ENCODE measurements around the gene VAPA.

The VAPA gene

GRCh38 chr18:9973470-9973869 lies 59.7 kb downstream of the VAPA start:
- Histone ChIP-seq H3K4me3 (ENCODE audit: low read length in 2 of 2) (no peak overlapping the region), H3K27ac (ENCODE audit: low read length) (no peak overlapping the region), H3K36me3 (ENCODE audit: control insufficient read depth in 2 of 2, insufficient read depth in 2 of 2, low read length in 2 of 2) (no peaks in the 10 kb centered on the region), H3K9ac (ENCODE audit: low read length in 2 of 2) (no peak overlapping the region), H3K9me3 (ENCODE audit: control insufficient read depth in 2 of 2, low read length in 2 of 2) (peaks cover 0 to 3% of the 10 kb centered on the region in 2 donors), H3K4me1 (ENCODE audit: control insufficient read depth, insufficient read depth, low read length) (peaks cover 4% of the 10 kb centered on the region), H3K27me3 (ENCODE audit: control insufficient read depth in 1 of 2, insufficient read depth in 2 of 2, low read length in 2 of 2) (no peaks in the 10 kb centered on the region)

DNA sequence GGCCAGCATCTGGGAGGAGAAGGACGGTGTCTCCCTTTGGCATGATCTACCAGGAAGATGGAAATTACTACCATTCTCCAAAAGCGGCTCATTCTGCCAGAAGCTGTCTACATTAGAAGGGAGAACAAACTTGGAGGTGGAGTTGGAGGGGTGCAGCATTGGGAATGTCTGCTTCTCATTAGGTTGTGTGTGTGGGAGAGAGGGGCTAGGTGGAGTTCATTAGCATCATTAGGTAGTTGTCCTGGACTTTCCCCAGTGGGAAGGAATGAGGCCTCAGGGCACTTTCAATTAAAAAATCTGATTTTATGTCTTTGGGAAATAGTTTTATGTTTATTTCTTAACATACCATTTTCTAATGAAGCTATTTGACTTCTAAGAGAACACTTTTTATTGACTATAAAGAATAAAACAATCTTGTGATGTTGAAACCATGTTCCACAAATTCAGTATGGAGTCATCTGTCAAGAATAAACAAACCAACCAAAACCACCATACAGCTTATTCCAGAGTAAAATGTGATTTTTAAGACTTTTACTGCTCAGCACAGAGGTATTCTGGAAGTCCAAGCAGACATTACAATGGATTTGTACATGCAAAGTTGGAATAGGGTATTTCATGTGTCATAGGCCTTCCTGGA lies 60.6 kb downstream of the VAPA start:
- Histone ChIP-seq H3K9me3 (ENCODE audit: control insufficient read depth in 2 of 2, low read length in 2 of 2) (peaks cover 0 to 3% of the 10 kb centered on the region in 2 donors), H3K36me3 (ENCODE audit: control insufficient read depth in 2 of 2, insufficient read depth in 2 of 2, low read length in 2 of 2) (no peaks in the 10 kb centered on the region), H3K9ac (ENCODE audit: low read length in 2 of 2) (no peak overlapping the region)

DNA sequence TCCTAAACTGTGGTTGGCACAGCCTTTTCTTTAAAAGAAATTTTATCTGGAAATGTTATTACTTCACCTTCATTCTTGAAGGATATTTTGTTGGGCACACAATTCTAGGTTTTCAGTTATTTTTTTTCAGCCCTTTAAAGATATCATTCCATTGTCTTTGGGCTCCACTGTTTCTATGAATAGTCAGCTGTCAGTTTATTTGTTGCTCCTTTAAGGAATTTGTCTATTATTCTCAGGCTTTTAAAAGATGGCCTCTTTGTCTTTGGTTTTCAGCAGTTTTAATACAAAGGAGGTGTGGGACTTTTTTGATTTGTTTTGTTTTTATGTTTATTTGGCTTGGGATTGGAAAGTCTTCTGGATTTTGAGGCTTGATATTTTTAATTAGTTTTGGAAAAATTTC lies 61.8 kb downstream of the VAPA start:
- Histone ChIP-seq H3K27me3 (ENCODE audit: control insufficient read depth in 1 of 2, insufficient read depth in 2 of 2, low read length in 2 of 2) (no peaks in the 10 kb centered on the region), H3K4me3 (ENCODE audit: low read length in 2 of 2) (no peak overlapping the region), H3K27ac (ENCODE audit: low read length) (no peak overlapping the region), H3K9ac (ENCODE audit: low read length in 2 of 2) (no peak overlapping the region), H3K9me3 (ENCODE audit: control insufficient read depth in 2 of 2, low read length in 2 of 2) (peaks cover 0 to 3% of the 10 kb centered on the region in 2 donors), H3K36me3 (ENCODE audit: control insufficient read depth in 2 of 2, insufficient read depth in 2 of 2, low read length in 2 of 2) (no peaks in the 10 kb centered on the region), H3K4me1 (ENCODE audit: control insufficient read depth, insufficient read depth, low read length) (peaks cover 3% of the 10 kb centered on the region)

More for the DNA sequence above, 60.6 kb downstream of the VAPA start:
- peaks cover 3% of the 10 kb centered on the region for H3K4me1 ChIP-seq (ENCODE audit: control insufficient read depth, insufficient read depth, low read length)
- H3K27ac ChIP-seq (ENCODE audit: low read length): no peak overlapping the region
- no peak overlapping the region for H3K4me3 ChIP-seq (ENCODE audit: low read length in 2 of 2)
- no peaks in the 10 kb centered on the region for H3K27me3 ChIP-seq (ENCODE audit: control insufficient read depth in 1 of 2, insufficient read depth in 2 of 2, low read length in 2 of 2)

DNA sequence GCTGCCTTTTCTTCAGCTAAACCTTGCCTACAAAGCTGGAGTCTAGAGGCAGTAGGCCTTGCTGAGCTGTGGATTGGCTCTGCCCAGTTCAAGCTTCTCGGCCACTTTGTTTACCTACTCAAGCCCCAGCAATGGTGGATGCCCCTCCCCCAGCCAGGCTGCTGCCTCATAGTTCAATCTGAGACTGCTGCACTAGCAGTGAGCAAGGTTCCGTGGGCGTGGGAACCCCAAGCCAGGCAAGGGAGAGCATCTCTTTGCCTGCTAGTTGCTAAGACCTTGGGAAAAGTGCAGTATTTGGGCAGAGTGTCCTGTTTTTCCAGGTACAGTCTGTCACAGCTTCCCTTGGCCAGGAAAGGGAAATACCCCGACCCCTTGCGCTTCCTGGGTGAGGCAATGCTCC lies 68.9 kb downstream of the VAPA start:
- Histone ChIP-seq H3K9me3 (ENCODE audit: control insufficient read depth in 2 of 2, low read length in 2 of 2) (no peaks in the 10 kb centered on the region), H3K36me3 (ENCODE audit: control insufficient read depth in 2 of 2, insufficient read depth in 2 of 2, low read length in 2 of 2) (no peaks in the 10 kb centered on the region), H3K9ac (ENCODE audit: low read length in 2 of 2) (no peak overlapping the region), H3K4me3 (ENCODE audit: low read length in 2 of 2) (no peak overlapping the region), H3K27me3 (ENCODE audit: control insufficient read depth in 1 of 2, insufficient read depth in 2 of 2, low read length in 2 of 2) (no peaks in the 10 kb centered on the region), H3K27ac (ENCODE audit: low read length) (no peak overlapping the region), H3K4me1 (ENCODE audit: control insufficient read depth, insufficient read depth, low read length) (peaks cover 5% of the 10 kb centered on the region)

DNA sequence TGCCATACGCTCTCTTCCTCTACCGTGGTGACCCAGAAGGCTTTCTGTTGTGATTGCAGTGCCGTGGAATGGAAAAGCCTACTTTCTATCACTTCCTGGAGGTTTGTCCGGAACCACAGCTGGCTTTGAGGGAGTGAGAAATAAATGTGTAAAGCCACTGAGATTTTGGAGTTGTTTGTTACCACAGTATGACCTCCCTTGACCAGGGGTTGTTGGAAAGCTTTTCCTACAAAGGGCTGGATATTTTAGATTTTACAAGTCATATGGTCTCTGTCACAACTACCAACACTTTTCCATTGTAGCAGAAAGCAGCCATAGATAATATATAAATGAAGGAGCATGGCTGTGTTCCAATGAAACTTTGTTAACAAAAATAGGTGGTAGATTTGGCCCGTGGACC lies 70.3 kb downstream of the VAPA start:
- Histone ChIP-seq H3K36me3 (ENCODE audit: control insufficient read depth in 2 of 2, insufficient read depth in 2 of 2, low read length in 2 of 2) (no peaks in the 10 kb centered on the region), H3K4me3 (ENCODE audit: low read length in 2 of 2) (no peak overlapping the region), H3K9me3 (ENCODE audit: control insufficient read depth in 2 of 2, low read length in 2 of 2) (no peaks in the 10 kb centered on the region), H3K9ac (ENCODE audit: low read length in 2 of 2) (no peak overlapping the region), H3K27ac (ENCODE audit: low read length) (no peak overlapping the region), H3K4me1 (ENCODE audit: control insufficient read depth, insufficient read depth, low read length) (peaks cover 11% of the 10 kb centered on the region), H3K27me3 (ENCODE audit: control insufficient read depth in 1 of 2, insufficient read depth in 2 of 2, low read length in 2 of 2) (no peaks in the 10 kb centered on the region)

DNA sequence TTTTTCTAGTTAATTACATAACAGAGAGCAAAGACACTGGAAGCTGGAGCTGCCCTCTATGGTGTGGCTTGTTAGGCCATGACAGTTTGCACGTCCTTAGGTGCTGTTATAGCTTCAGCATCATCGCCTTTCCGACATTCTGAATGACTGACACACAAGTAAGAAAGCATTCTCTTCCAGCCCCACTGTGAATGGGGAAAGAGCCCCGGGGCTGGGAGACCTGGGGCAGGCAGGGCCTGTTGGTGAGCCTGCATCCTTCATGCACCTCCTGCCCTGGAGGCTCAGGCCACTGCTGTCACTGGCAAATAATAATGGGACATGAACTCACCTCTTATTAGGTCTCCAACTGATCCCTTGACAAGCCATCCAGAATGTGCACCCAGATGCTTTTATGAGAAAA lies 71.8 kb downstream of the VAPA start:
- H3K36me3 ChIP-seq (ENCODE audit: control insufficient read depth in 2 of 2, insufficient read depth in 2 of 2, low read length in 2 of 2): no peaks in the 10 kb centered on the region
- no peak overlapping the region for H3K27ac ChIP-seq (ENCODE audit: low read length)
- no peaks in the 10 kb centered on the region for H3K27me3 ChIP-seq (ENCODE audit: control insufficient read depth in 1 of 2, insufficient read depth in 2 of 2, low read length in 2 of 2)
- H3K4me1 ChIP-seq (ENCODE audit: control insufficient read depth, insufficient read depth, low read length): peaks cover 13% of the 10 kb centered on the region
- no peaks in the 10 kb centered on the region for H3K9me3 ChIP-seq (ENCODE audit: control insufficient read depth in 2 of 2, low read length in 2 of 2)
- H3K9ac ChIP-seq (ENCODE audit: low read length in 2 of 2): no peak overlapping the region
- no peak overlapping the region for H3K4me3 ChIP-seq (ENCODE audit: low read length in 2 of 2)

DNA sequence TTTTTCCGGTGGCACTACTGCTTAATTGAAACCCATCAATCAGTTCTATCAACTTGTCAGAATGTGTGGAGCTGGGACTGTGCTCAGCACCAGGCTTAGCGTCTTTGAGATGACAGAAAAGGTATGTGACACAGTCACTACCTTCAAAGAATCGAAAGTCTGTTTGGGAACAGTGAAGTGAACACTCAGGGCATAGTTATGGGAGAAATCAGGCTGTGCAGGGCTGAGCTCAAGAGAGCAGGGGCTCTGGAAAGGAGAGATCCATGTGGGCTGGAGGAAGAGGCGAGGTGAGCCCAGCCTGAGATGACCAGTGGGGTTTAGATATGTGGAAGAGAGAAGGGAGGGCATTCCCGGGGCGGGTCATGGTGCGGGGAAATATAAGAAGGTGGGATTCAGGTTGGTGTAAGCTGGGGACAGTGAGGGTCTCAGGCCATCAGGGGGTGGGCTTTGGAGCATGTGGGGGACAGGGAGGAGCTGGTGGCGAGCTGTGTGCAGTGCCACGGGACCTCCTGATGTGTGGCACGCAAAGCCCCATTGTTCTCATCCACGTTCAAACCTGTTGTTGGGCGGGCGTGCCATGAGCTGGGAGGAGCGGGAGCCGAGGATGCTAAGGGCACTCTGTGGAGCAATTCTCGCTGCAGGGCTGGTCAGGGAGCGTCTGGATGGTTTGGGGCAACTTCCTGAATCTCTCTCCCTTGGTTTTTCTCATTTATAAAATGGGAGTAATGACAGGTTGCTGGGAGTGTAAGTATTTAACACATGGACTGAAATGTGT lies 72.5 kb downstream of the VAPA start:
- no peak overlapping the region for H3K4me3 ChIP-seq (ENCODE audit: low read length in 2 of 2)

GRCh38 chr18:9987345-9987744 lies 73.5 kb downstream of the VAPA start:
- H3K9me3 ChIP-seq (ENCODE audit: control insufficient read depth in 2 of 2, low read length in 2 of 2): no peaks in the 10 kb centered on the region
- H3K36me3 ChIP-seq (ENCODE audit: control insufficient read depth in 2 of 2, insufficient read depth in 2 of 2, low read length in 2 of 2): no peaks in the 10 kb centered on the region

More for the DNA sequence above, 72.5 kb downstream of the VAPA start:
- Histone ChIP-seq H3K27ac (ENCODE audit: low read length) (no peak overlapping the region), H3K27me3 (ENCODE audit: control insufficient read depth in 1 of 2, insufficient read depth in 2 of 2, low read length in 2 of 2) (no peaks in the 10 kb centered on the region), H3K9ac (ENCODE audit: low read length in 2 of 2) (no peak overlapping the region), H3K36me3 (ENCODE audit: control insufficient read depth in 2 of 2, insufficient read depth in 2 of 2, low read length in 2 of 2) (no peaks in the 10 kb centered on the region), H3K4me1 (ENCODE audit: control insufficient read depth, insufficient read depth, low read length) (peaks cover 13% of the 10 kb centered on the region), H3K9me3 (ENCODE audit: control insufficient read depth in 2 of 2, low read length in 2 of 2) (no peaks in the 10 kb centered on the region)

GRCh38 chr18:9987931-9988330 lies 74.1 kb downstream of the VAPA start:
- Histone ChIP-seq H3K4me3 (ENCODE audit: low read length in 2 of 2) (no peak overlapping the region), H3K9ac (ENCODE audit: low read length in 2 of 2) (no peak overlapping the region), H3K36me3 (ENCODE audit: control insufficient read depth in 2 of 2, insufficient read depth in 2 of 2, low read length in 2 of 2) (no peaks in the 10 kb centered on the region), H3K27ac (ENCODE audit: low read length) (peak overlapping the region; percentile 49), H3K27me3 (ENCODE audit: control insufficient read depth in 1 of 2, insufficient read depth in 2 of 2, low read length in 2 of 2) (no peaks in the 10 kb centered on the region), H3K4me1 (ENCODE audit: control insufficient read depth, insufficient read depth, low read length) (peaks cover 16% of the 10 kb centered on the region), H3K9me3 (ENCODE audit: control insufficient read depth in 2 of 2, low read length in 2 of 2) (no peaks in the 10 kb centered on the region)

More at GRCh38 chr18:9987345-9987744, 73.5 kb downstream of the VAPA start:
- Histone ChIP-seq H3K27me3 (ENCODE audit: control insufficient read depth in 1 of 2, insufficient read depth in 2 of 2, low read length in 2 of 2) (no peaks in the 10 kb centered on the region), H3K4me3 (ENCODE audit: low read length in 2 of 2) (no peak overlapping the region), H3K9ac (ENCODE audit: low read length in 2 of 2) (no peak overlapping the region), H3K27ac (ENCODE audit: low read length) (peak overlapping the region; percentile 49), H3K4me1 (ENCODE audit: control insufficient read depth, insufficient read depth, low read length) (peaks cover 13% of the 10 kb centered on the region)

DNA sequence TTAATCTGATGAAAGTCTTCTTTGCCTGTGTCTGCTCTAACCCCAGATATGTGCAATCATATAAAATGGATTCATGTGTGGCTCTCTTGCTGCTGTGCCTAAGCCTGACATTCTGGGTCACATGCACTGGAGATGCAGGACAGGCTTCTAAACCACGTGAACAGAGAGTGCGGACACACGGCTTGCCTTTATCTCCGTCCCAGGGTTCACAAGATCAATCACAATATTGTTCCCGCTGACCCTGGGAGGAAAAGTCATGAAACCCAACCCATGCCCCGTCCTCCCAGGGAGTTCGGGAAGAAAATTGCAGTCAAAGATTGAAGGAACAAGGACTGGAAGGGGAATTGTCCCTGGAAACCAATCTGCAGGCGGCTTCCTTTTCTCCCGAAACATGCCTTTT lies 74.8 kb downstream of the VAPA start:
- Histone ChIP-seq H3K36me3 (ENCODE audit: control insufficient read depth in 2 of 2, insufficient read depth in 2 of 2, low read length in 2 of 2) (no peaks in the 10 kb centered on the region), H3K27me3 (ENCODE audit: control insufficient read depth in 1 of 2, insufficient read depth in 2 of 2, low read length in 2 of 2) (no peaks in the 10 kb centered on the region), H3K27ac (ENCODE audit: low read length) (no peak overlapping the region), H3K4me3 (ENCODE audit: low read length in 2 of 2) (no peak overlapping the region), H3K9me3 (ENCODE audit: control insufficient read depth in 2 of 2, low read length in 2 of 2) (no peaks in the 10 kb centered on the region), H3K4me1 (ENCODE audit: control insufficient read depth, insufficient read depth, low read length) (peaks cover 22% of the 10 kb centered on the region), H3K9ac (ENCODE audit: low read length in 2 of 2) (no peak overlapping the region)

GRCh38 chr18:9989481-9989880 lies 75.7 kb downstream of the VAPA start:
- H3K27ac ChIP-seq (ENCODE audit: low read length): no peak overlapping the region
- no peaks in the 10 kb centered on the region for H3K27me3 ChIP-seq (ENCODE audit: control insufficient read depth in 1 of 2, insufficient read depth in 2 of 2, low read length in 2 of 2)

More at GRCh38 chr18:9989481-9989880, 75.7 kb downstream of the VAPA start:
- Histone ChIP-seq H3K36me3 (ENCODE audit: control insufficient read depth in 2 of 2, insufficient read depth in 2 of 2, low read length in 2 of 2) (no peaks in the 10 kb centered on the region), H3K9me3 (ENCODE audit: control insufficient read depth in 2 of 2, low read length in 2 of 2) (no peaks in the 10 kb centered on the region), H3K4me3 (ENCODE audit: low read length in 2 of 2) (no peak overlapping the region), H3K9ac (ENCODE audit: low read length in 2 of 2) (no peak overlapping the region), H3K4me1 (ENCODE audit: control insufficient read depth, insufficient read depth, low read length) (peaks cover 27% of the 10 kb centered on the region)

Measured in stomach smooth muscle (tissue), 2 donors.